HG03039 (cell line): ENCODE results near the gene AGMO.

ENCODE experiments used
- ATAC-seq: cut with Tn5 transposase; IDR thresholded peaks from one replicate; pipeline ENCODE4 v1.9.1; 2021; ENCODE audit warnings: mild to moderate bottlenecking, moderate library complexity; ENCODE audit not compliant: unreplicated experiment

AGMO gene

GRCh38 chr7:15159261-15159660, 402.6 kb downstream of the AGMO start:
- ATAC-seq: no peak

GRCh38 chr7:15158141-15158810, 403.5 kb downstream of the AGMO start:
- no peak for ATAC-seq
